ENCODE measurements around the gene TJP1.
"Not testable (repeated sequence)": the region's sequence is repeated elsewhere in the genome, so short reads cannot be mapped to it uniquely, and the experiment has no call there.

The TJP1 gene

GRCh38 chr15:29799859-29800258 is 22.4 kb downstream of the TJP1 start:
- no peak for DNase-seq

- no peak for DNase-seq
Measured at GRCh38 chr15:29795610-29796009, 26.7 kb downstream of the TJP1 start.

GRCh38 chr15:29792426-29793159 is 29.7 kb downstream of the TJP1 start:
- no peak for DNase-seq

GRCh38 chr15:29790607-29791006 is 31.7 kb downstream of the TJP1 start:
- DNase-seq = no peak

GRCh38 chr15:29789871-29790270 is 32.4 kb downstream of the TJP1 start:
- DNase-seq = no peak

DNA sequence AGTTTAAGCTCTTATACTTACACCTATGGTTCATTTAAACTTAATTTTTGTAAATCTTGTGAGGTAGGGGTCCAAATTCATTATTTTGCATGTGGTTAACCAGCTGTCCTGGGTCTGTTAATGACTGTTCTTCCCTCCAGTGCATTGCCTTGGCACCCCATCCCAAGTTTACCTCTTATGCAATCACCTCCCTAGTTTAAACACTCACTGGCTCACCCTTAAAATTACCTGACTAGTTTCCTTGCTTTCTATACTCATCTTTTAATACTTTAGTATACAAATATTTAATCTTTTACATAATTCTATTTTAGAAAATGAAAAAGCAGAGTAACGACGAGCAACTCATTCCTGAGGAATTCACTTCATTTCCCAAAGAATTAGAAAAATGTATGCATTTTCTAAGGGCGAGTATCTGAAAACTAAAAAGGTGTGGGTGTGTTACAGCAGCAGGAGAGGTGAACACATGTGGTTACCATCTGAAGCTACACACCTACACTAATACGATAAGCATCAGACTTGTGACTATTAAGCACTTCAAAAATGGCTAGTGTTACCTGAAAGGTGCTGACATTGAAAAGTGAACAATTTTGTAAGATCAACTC is 33.7 kb downstream of the TJP1 start:
- DNase-seq = no peak

DNA sequence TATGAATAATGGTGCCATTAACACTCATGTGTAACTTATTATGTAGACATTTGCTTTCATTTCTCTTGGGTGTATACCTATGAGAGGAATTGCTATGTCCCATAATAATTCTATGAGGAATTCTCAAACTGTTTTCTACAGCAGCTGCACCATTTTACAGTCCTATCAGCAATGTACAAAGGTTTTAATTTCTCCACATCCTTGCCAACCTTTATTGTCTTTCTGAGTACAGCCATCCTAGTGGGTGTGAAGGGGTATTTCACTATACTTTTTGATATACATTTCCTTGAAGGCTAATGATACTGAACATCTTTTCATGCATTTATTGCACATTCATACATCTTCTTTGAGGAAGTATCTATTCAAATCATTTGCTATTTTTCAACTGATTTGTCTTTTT is 34.5 kb downstream of the TJP1 start:
- DNase-seq = no peak

- DNase-seq = no peak
Measured at GRCh38 chr15:29785642-29786041, 36.6 kb downstream of the TJP1 start.

GRCh38 chr15:29785136-29785535 is 37.1 kb downstream of the TJP1 start:
- no peak for DNase-seq

DNA sequence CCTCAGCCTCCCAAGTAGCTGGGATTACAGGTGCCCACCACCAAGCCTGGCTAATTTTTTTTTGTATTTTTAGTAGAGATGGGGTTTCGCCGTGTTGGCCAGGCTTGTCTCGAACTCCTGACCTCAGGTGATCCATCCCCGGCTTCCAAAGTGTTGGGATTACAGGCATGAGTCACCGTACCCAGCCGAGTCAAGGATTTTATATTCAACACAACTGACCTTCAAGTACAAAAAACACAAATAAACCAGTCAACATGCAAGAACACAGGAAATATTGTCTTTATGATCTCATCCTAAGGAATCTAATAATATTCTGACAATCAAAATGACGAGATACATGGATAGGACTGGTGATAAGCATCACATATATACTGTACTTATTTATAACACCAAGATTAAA is 37.9 kb downstream of the TJP1 start:
- DNase-seq = no peak

DNA sequence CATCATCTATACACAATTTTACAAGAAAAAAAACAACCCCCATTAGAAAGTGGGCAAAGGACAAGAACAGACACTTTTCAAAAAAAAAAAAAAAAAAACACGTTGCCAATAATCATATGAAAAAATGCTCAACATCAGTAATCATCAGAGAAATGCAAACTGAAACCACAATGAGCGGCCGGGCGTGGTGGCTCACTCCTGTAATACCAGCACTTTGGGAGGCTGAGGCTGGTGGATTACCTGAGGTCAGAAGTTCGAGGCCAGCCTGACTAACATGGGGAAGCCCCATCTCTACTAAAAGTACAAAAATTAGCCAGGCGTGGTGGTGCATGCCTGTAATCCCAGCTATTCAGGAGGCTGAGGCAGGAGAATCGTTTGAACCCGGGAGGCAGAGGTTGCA is 39.5 kb downstream of the TJP1 start:
- DNase-seq = not testable (repeated sequence)

DNA sequence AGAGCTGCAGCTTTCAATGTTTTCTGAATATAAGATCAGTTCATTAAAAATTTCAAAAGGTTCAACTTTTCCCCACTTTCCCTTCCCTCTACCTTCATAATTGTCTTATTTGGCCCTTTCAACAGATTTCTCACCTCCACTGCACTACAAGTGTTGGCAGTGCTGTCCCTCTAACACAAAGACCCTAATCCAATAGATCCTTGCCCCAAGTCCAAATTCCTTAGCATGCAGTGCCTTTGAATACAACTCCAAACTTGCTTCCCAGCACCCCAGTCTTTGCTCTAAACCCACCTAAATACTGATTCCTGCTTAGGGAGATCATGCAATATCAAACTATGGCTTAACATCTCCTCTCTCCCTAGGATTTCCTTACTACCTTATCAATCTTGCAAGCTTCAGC is 43.9 kb downstream of the TJP1 start:
- no peak for DNase-seq

GRCh38 chr15:29776859-29777258 is 45.4 kb downstream of the TJP1 start:
- DNase-seq = peak; percentile 10

DNA sequence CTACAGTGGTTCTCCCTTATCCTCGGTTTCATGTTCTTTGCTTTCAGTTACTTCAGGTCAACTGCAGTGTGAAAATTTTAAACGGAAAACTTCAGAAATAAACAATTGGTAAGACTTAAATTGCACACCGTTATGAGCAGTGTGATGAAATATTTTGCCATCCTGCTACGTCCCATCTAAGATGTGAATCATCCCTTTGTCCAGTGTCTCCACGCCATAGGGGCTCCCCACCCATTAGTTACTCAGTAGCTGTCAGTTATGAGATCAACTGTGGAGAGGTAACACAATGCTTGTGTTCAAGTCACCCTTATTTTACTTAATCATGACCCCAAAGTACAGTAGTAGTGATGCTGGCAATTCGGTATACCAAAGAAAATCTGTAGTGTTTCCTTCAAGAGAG is 47.4 kb downstream of the TJP1 start:
- no peak for DNase-seq

DNA sequence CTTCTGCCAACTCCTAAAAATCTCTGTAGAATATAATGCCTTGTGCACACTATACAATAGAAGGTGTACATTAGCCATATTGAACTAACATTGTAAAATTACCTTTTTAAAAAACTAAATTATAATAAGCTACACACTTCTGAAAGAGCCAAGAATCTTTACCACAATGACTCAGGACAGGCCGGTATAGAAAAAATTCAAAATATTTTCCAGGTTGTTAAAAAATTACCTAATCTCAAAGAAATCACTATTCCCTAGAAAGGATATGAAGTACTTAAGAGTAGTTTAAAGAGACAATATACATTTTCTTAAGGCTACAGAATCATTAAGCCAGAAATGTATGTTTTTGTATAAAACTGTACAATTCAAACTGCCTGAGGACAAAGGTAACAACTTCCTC is 48.5 kb downstream of the TJP1 start:
- no peak for DNase-seq

- DNase-seq = no peak
Measured at GRCh38 chr15:29773000-29773399, 49.3 kb downstream of the TJP1 start.

DNA sequence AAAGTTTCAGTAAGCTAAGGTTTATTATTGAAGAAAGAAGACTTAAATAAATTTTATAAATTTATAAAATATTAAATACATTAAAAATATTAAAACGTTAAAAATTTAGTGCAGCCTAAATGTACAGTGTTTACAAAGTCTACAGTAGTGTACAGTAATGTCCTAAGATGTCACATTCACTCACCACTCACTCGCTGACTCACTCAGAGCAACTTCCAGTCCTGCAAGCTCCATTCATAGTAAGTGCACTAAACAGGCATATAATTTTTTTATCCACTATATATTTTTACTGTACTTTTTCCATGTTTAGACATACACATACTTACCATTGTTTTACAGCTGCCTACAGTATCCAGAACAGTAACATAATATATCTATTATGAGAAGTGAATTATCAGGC is 51.5 kb downstream of the TJP1 start:
- DNase-seq = no peak

DNA sequence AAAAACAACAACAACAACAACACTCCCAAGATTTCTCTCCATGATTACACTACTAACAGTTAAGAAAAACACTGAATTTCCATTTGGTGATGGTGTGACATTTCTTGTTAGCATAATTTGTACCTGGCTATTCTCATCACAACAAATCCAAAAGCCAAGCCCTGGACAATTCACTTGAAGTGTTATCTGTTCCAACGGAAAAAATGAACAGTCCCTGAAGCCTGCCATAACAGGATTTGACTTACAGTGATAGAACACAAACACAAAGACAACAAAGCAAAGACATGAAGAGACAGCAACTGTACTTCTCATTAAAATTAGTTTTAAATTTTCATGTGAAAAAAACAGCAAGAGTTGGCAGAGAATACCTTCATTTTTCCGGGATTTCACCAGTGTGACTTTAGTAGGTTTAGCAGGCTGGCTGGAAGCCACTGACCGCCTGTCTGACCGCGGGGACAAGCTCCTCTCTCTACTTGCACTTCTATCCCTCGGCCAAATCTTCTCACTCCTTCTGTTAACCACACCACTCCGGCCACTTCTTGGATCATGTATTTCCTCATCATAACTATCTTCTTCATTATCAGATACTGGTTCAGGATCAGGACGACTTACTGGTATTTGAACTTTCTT is 56.3 kb downstream of the TJP1 start:
- no peak for DNase-seq

DNA sequence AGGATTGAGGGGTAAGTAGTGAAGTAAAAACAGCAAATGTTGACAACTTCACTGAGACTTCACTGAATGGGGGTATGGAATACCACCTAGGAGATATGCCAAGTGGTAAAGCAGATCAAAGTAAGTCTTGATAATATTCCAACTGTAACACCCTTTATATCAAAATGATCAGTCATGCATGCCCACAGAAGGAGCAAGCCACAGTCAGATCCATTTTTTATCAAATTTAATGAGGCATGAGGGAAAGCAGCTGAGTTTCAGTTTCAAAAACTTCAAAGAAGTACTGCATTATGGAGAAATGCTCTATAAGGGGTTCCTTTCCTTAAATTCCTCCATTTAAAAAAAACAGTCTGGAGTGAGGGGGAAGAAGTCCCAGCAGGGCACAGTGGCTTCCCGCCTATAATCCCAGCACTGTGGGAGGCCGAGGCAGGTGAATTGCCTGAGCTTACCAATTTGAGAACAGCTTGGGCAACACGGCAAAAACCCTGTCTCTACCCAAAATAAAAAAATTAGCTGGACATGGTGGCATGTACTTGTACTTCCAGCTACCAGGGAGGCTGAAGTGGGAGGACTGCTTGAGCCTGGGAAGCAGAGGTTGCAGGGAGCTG is 56.9 kb downstream of the TJP1 start:
- DNase-seq = no peak

GRCh38 chr15:29759596-29759995 is 62.7 kb downstream of the TJP1 start:
- peak; percentile 14 for DNase-seq

DNA sequence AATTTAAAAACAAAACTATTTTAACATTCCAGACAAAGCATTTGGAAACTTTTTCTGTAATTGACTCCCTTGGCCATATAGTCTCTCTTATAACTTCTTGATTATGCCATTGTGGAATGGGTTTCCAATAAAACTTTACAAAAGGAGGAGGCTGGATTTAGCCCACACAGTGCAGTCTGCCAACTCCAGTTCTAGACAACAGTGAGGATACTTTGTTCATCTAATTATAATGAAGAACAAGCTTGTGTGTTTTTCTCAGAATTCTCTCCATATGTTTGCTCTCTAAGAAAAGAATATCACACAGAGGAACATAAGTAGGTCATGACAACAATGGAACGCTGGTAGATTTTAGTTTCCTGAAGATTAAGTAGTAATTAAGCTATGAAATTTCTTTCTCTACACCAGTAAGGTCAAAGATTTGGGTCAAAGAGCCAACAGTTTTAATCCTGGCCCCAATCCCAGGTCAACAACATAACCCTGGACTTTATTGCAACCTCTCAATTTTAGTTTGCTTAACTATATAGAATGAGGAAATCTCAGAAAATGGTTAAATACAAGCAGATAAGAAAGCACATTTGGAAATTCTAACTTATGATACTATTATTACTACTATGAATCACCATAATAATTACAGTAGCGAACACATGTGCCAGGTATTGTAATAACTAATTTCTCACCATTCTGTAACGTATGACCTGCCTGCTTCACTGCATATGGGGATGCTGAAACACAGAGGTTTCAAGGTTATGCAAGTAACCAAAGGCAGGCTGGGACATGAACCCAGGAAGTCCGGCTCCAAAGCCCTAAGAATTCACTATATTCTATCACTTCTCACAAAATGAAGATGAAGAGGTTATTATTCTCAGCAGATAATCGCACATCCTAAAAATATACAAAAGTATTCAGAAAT is 65.7 kb downstream of the TJP1 start:
- DNase-seq = peak; percentile 97

GRCh38 chr15:29754009-29754408 is 68.3 kb downstream of the TJP1 start:
- DNase-seq = not testable (repeated sequence)

DNA sequence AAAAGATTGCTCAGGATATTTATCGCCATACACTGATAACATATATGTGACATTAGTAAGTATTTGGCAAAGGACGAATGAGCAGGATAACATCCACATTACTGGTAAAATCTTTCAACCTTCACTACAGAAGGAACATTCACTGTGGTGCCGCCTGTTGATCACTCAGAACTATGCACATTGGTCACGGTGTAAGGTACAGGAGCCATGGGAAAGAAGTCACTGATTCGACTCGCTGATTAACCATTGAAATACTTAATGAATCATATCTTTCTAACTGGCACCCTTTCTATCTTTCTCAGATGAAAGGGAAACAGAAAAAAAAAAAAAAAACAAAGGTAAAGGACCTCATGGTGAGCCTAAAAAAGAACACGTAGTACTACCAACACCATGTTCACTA is 68.8 kb downstream of the TJP1 start:
- DNase-seq = no peak

All from NCI-H69 (cell line).